ENCODE data around the gene MAP2K7. TPM values are rescaled to one million over a fixed set of nuclear protein-coding genes. Genes with fewer than 3 reads are reported as not detected.

Gene MAP2K7
- 8.6 and 10.8 TPM in 2 replicates for total RNA-seq

DNA sequence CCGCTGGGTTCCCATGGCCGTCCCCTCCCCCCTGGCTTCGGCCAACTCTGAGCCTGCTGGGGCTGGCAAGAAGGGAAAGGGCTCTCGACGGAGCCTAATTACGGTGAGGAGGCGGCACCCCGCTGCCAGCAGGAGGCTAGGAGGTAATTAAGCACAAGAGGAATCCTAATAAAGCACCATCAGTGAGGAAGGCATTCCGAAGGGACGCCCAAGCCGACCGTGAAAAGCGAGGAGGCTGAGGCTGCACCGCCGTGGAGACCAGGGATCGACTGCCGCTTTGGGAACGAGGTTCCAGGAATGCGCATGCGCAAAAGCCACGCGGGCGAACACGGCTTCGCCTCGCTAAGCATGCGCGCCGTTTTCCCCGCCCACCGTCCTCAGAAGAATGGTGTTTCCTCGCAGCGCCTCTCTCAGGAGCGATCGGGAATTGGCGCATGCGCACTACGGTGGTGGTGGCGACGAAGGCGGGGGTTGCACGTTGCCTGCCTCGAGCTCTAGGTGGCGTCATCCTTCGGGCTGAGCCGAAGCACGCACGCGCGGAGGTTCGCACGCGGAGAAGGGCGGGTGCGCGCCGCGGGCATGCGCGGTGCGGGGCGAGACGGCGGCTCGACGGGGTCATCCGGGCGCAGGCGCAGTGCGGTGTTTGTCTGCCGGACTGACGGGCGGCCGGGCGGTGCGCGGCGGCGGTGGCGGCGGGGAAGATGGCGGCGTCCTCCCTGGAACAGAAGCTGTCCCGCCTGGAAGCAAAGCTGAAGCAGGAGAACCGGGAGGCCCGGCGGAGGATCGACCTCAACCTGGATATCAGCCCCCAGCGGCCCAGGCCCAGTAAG is at the start of gene MAP2K7:
Gene MAP2K7 (plus strand): TSS at position 634 of the 830 bp plus-strand sequence. CDS start 68 bp downstream, at position 702.

DNA sequence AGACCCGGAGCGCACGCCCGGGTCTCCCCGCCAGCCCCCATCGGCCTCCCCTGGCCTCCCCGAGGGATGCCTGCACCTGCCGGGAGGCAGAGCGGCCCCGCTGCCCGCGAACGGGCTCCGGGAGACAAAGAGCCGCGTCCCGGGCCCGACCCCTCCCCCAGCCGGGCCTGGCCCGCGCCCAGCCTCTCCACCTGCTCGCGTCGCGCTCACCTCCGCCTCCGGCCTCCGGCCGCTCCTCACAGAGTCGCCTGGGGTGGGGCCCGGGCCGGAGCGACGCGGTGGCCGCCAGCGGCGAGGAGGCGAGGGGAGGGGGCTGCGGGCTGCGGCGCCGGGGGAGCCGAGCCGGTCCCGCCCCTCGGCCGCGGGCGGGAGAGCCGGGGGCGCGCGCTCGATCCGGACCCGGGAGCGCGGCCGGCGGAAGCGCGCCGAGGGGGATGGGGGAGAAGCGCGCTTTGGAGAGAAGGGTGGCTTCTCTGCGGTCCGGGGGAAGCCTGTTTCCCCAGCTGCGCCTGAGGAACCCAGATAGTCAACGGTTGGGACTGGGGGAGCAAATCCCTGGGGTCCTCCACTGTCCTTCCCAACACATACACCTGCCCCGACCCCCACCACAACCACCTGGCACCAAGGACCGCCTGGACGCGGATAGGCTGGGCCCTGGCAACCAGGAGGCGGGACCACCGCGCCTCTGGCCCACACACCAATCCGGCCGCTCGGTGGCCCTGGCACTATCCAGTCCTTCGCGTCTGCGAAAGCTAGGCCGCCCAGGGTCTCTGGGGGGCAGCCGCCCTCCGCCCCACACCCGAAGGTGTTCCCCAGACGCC is 29.4 kb upstream of the MAP2K7 start, which contains the start of gene PRR36:
Gene PRR36 (minus strand): TSS at position 315 of the 821 bp plus-strand sequence. CDS start 701 bp downstream, outside the sequence.

DNA sequence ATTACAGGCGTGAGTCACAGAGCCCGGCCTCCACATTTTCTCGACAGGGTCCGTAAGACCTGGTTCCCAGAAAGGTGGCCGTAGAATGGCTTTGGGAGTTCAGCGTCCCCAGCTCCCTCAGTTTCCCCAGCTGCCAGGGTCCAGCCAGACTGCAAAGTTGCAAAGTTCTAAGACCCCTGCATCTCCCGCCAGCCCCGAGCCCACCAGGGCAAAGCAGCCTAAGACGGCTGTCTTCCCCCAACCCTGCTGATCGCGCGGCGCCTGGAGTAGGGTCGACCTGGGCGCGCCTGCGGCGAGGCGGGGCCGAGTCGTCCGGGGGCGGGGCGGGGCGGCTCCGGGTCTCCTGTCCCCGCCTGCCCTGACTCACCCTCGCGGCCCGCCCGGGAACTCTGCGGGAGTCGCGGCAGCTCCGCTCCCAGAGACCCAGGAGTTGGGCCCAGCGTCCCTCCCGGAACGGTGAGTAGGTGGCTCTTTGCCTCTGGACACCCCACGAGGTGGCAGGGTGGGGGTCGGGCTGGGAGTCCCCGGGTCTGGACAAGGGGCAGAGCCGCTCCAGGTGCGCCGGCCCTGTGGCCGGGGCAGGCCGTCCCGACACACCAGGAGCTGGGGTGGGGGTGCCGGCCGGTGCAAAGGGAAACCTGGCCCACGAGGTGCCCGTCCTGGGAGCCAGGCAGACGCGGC is 15.4 kb upstream of the MAP2K7 start, which contains the start of gene LRRC8E:
Gene LRRC8E (plus strand): TSS at position 366 of the 681 bp plus-strand sequence. CDS start 7,094 bp downstream, outside the sequence.

DNA sequence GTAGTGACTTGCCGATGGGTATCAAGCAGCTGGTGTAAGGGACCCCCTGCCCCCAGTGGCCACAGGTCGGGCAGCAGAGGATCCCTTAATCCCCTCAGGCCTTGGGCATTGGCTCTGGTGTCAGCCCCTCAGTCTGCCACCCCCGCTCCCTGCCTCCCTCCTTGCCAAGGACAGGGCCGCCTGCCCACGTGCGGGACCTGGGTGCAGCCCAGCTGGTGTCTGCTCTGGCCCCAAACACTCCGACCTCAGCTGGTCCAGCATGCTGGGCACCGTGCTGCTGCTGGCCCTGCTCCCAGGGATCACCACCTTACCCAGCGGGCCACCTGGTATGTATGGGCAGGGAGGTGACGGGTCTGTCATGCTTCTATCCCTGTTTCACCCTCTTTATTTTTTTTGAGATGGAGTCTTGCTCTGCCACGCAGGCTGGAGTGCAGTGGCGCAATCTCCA is 10.9 kb downstream of the MAP2K7 start, which contains the start of gene TGFBR3L:
Gene TGFBR3L (plus strand): TSS at position 233 of the 448 bp plus-strand sequence.

DNA sequence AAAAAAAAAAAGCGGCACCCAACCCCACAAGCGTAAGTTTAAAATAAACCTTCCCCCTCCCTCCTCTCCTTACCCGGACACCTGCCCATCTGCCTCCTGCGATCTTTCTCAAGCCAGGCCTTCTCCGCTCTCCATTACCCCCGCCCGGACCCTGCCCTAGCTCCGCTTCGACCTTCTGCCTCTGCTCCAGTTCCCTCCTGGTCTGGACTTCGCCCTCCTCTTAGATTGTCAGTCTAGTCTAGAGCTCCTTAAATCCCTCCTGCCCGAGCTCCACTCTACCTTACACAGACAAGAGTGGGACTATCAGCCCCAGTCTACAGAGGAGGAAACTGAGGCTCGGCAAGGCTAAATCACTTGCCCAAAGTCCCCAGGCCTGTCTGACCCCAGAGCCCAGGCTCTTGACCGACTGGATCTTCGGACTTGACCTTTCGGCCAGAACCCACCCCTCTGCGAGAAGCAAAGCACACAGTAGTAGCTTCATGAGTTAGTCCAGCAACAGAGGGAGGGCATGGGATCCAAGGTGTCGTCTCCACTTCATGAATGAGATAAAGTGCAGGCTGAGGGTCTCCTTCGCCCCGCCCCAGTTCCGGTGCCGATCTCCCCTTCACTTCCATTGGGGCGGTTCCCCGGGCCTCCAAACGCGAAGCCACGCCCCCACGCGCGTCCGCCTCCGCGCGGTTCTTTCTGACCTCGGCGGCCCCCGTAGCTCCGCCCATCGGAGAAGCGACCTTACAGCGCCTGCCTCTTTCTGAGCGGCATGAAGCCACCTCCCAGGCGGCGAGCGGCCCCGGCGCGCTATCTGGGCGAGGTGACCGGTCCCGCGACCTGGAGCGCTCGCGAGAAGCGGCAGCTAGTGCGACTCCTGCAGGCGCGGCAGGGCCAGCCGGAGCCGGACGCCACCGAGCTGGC is 16.2 kb downstream of the MAP2K7 start, which contains the start of gene SNAPC2:
Gene SNAPC2 (plus strand): TSS at position 729 of the 909 bp plus-strand sequence. CDS start 29 bp downstream, at position 758.

DNA sequence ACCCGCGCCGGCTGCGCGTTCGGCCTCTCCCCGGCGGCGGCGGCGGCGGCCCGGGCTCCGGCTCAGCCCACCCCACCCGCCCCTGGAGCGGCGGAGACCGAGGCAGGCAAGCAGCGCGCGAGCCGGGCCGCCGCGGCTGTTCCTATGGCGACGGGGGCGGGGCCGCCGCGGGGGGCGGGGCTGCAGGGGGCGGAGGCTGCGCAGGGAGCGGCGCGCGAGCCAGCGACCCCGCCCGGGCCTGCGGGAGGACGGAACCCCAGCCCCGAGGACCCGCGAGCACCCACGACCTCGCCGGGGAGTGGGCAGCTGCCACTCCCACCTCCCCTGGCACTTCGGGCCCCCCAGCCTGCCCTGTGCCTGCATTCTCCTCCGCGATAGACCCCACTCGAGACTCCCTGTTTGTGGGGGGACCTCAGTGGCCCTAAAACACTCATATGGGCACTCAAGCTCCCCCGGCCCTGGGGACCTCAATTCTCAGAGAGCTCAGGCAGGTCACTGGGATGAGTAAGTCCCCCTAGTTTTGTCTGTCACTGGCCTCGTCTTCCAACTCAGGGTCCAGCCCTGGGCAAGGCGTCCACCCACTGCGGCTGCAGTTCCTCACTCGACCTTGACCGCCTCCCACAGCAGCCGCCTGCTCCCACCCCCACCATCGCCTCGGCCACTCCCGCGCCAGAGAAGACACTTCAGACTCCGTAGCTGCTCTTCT is 22.5 kb downstream of the MAP2K7 start, which contains the start of gene CTXN1:
Gene CTXN1 (minus strand): TSS at position 115 of the 706 bp plus-strand sequence. CDS start 597 bp downstream, outside the sequence.

DNA sequence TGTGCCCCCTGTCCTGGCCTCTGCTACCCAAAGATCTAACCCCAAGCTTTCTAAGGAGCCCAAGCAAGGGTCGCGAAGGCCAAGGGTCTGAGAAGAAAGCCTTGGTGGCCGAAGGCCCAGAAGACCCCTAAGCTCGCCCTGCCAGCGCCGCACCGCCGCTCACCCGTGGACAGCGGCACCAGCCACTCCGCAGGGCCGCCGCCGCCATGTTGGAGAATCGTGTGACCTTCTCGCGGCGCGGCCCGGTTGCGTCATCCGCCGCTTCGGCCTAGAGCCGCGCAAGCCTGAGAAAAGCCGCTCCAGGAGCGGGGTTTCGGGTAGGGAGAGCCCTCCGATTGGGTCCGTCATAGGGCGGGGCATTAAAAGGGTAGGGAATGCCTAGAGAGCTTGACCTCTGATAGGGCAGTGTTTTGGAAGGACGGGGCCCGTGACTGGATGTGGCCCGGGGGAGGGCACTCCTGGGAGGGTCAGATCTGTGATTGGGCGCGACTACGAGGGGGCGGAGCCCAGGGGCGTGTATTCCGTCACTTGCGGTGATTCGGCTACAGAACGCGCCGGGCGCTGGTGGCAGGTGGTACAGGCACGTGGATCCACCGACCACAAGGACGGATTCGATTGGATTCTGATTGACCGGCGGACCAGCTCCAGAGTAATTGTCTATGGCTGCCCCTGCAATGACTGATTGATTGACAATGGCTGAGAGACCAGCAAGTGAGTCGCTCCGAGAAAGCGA is 39.9 kb downstream of the MAP2K7 start, which contains the start of gene TIMM44:
Gene TIMM44 (minus strand): TSS at position 223 of the 733 bp plus-strand sequence. CDS start 15 bp downstream, at position 208.

Other genes with a start within 250 kb of the MAP2K7 start
- gene RETN, start 234.8 kb upstream of the MAP2K7 start, total RNA-seq = not detected in 2 replicates
- not detected in 2 replicates for gene MCEMP1, start 226.8 kb upstream of the MAP2K7 start, total RNA-seq
- 75.8 and 93.9 TPM in 2 replicates for gene TRAPPC5, start 223.0 kb upstream of the MAP2K7 start, total RNA-seq
- gene FCER2, start 201.7 kb upstream of the MAP2K7 start, total RNA-seq = not detected in 2 replicates
- not detected in 2 replicates for gene CLEC4G, start 171.8 kb upstream of the MAP2K7 start, total RNA-seq
- gene CD209, start 156.3 kb upstream of the MAP2K7 start, total RNA-seq = not detected in 2 replicates
- gene CLEC4M, start 140.6 kb upstream of the MAP2K7 start, total RNA-seq = not detected in 2 replicates
- gene EVI5L, start 73.7 kb upstream of the MAP2K7 start, total RNA-seq = 11.4 and 11.8 TPM in 2 replicates
- not detected in 2 replicates for gene PRR36, start 29.5 kb upstream of the MAP2K7 start, total RNA-seq
- gene LRRC8E, start 15.4 kb upstream of the MAP2K7 start, total RNA-seq = 3.7 and 5.9 TPM in 2 replicates
- gene TGFBR3L, start 11.0 kb downstream of the MAP2K7 start, total RNA-seq = 1.0 and 6.9 TPM in 2 replicates
- 32.8 and 34.6 TPM in 2 replicates for gene SNAPC2, start 16.5 kb downstream of the MAP2K7 start, total RNA-seq
- 3.4 and 4.4 TPM in 2 replicates for gene CTXN1, start 22.3 kb downstream of the MAP2K7 start, total RNA-seq
- 56.2 and 56.8 TPM in 2 replicates for gene TIMM44, start 39.8 kb downstream of the MAP2K7 start, total RNA-seq
- 42.0 and 57.5 TPM in 2 replicates for gene ELAVL1, start 101.8 kb downstream of the MAP2K7 start, total RNA-seq
- gene CCL25, start 148.9 kb downstream of the MAP2K7 start, total RNA-seq = not detected in 2 replicates
- not detected in 2 replicates for gene FBN3, start 245.7 kb downstream of the MAP2K7 start, total RNA-seq